Panc1 (cell line): ENCODE results near the gene IFNAR1. TPM values are rescaled to one million over a fixed set of nuclear protein-coding genes. Genes with fewer than 3 reads are reported as not detected.

Source experiments
- ATAC-seq: fragments of 200-7000 bp; cut with Tn5 transposase; 2 replicates; pipeline ENCODE4 v1.9.1; 2020; ENCODE audit warnings: mild to moderate bottlenecking, moderate library complexity
- BruUV-seq: library from RNA; stranded (reverse); fragments of 400-500 nt; replicated peaks from 2 replicates; lab custom pipeline; 2021; lab: Mats Ljungman, UMichigan
- CTCF ChIA-PET: fragments of 300-600 bp; sonication (Branson Sonifier 250); formaldehyde crosslinking; loops from one replicate; lab custom pipeline; 2022; ENCODE audit warnings: antibody characterized with exemption; lab: Charles Lee
- POLR2A ChIA-PET: fragments of 300-600 bp; sonication (Branson Sonifier 250); formaldehyde crosslinking; loops from one replicate; lab custom pipeline; 2022; ENCODE audit warnings: antibody characterized with exemption; lab: Charles Lee
- DNase-seq: peaks from one replicate; pipeline ENCODE4 v3.0.0-alpha.2; 2010; ENCODE audit warnings: low read depth, low spot score
- H3K27ac ChIP-seq: 2 replicates; pipeline ENCODE4 v1.5.1; 2011; ENCODE audit warnings: mild to moderate bottlenecking, low read length, inconsistent platforms
- H3K27me3 ChIP-seq: fragments of 200-500 bp; sonication (Bioruptor generic); 2 replicates; pipeline ENCODE4 v1.6.0; 2014; ENCODE audit warnings: low read length, inconsistent platforms; ENCODE audit not compliant: control insufficient read depth, insufficient read depth
- H3K36me3 ChIP-seq: fragments of 200-500 bp; sonication (Bioruptor generic); 2 replicates; pipeline ENCODE4 v1.5.1; 2014; ENCODE audit warnings: inconsistent platforms, mild to moderate bottlenecking, low read length, moderate library complexity; ENCODE audit not compliant: control insufficient read depth, insufficient read depth
- H3K4me1 ChIP-seq: 2 replicates; pipeline ENCODE4 v1.5.1; 2011; ENCODE audit warnings: inconsistent platforms, mild to moderate bottlenecking, low read length, moderate library complexity; ENCODE audit not compliant: control insufficient read depth, insufficient read depth
- H3K4me3 ChIP-seq, 2 experiments: 2 replicates each; pipeline ENCODE4 v1.5.1; 2011 to 2012; ENCODE audit warnings: low read depth in 2 of 2, low read length in 2 of 2, mild to moderate bottlenecking in 2 of 2, inconsistent platforms in 1 of 2, moderate library complexity in 1 of 2
- H3K9me3 ChIP-seq: fragments of 200-500 bp; sonication (Bioruptor generic); 2 replicates; pipeline ENCODE4 v1.5.1; 2014; ENCODE audit warnings: low read depth, mild to moderate bottlenecking, inconsistent platforms, low read length, moderate library complexity; ENCODE audit not compliant: control insufficient read depth, insufficient read depth
- POLR2AphosphoS5 ChIP-seq: IDR thresholded peaks from 2 replicates; pipeline ENCODE4 v1.6.1; 2012; ENCODE audit warnings: mild to moderate bottlenecking, low read depth, low read length, moderate library complexity
- SIN3A ChIP-seq: IDR thresholded peaks from 2 replicates; pipeline ENCODE4 v1.6.1; 2012; ENCODE audit warnings: low read depth, mild to moderate bottlenecking, low read length, moderate library complexity, borderline replicate concordance; ENCODE audit not compliant: insufficient read depth
- TCF7L2 ChIP-seq: IDR thresholded peaks from 2 replicates; pipeline ENCODE4 v1.6.1; 2011; ENCODE audit warnings: mild to moderate bottlenecking, low read depth, low read length, inconsistent platforms
- in situ Hi-C: cut with HindIII; loops from 2 replicates; pipeline ENCODE4 v1.10.0; 2016; ENCODE audit warnings: low sequenced_read_pairs, low pct_unique_long_range_greater_than_20kb
- intact Hi-C: fragments of 100-400 bp; cut with micrococcal nuclease; formaldehyde crosslinking; loops from one replicate; pipeline ENCODE4 v1.10.0; 2022; ENCODE audit not compliant: unreplicated experiment
- total RNA-seq: library from RNA; stranded (reverse); gene quantifications from one replicate; pipeline ENCODE4 v1.2.1, GENCODE V29; 2021; ENCODE audit not compliant: unreplicated experiment
- TF ChIP-seq, protein P1 (sequence below): fragments of 450-650 bp; IDR thresholded peaks from 2 replicates; pipeline ENCODE4 v1.5.1; 2017; ENCODE audit warnings: mild to moderate bottlenecking
- TF ChIP-seq, protein P2 (sequence below), 2 experiments: IDR thresholded peaks; 2 replicates each; pipeline ENCODE4 v1.6.1; 2011 to 2012; ENCODE audit warnings: low read depth in 2 of 2, control low read depth in 1 of 2, low read length in 1 of 2, mild to moderate bottlenecking in 1 of 2, moderate library complexity in 1 of 2; ENCODE audit not compliant: insufficient read depth in 1 of 2

IFNAR1 gene
- total RNA-seq, 1 experiment from 2014 or later, result 23.8 TPM

DNA sequence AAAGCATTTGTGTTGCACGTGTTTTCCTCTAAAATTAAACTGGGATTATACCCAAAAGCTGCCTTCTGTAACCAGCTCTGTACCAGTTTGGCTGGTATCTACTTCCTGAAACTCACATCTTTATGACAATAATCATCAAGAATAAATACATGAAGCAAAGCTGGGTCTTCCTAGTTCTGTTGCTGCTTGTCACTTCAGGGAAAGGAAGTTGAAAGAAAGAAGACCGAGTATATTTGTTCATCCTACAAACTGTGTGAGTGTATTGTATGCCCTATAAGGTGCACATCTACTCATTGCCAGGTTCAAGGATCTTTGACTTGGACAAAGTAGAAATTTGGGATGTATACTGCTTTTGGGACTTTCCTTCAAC, 49.3 kb downstream of the IFNAR1 start:
- 0 out of 2 replicates have a peak, but pooled peaks cover 3% of the 10 kb centered on the region for H3K4me1 ChIP-seq
- intact Hi-C loops (no loop called here), in situ Hi-C loops (no loop called here)
- no peak for DNase-seq
- no peaks in the 10 kb centered on the region for H3K9me3 ChIP-seq
- no peaks in the 10 kb centered on the region for H3K27me3 ChIP-seq
- no peak overlapping the region for H3K4me3 ChIP-seq
- CTCF ChIA-PET, result interaction anchor here (1.4 kb wide), 1 partner anchor 13 kb away, joined by 4 read pairs; no protein-coding TSS in a partner anchor
- ATAC-seq, result no peak
- TF ChIP-seq, protein P1, sequence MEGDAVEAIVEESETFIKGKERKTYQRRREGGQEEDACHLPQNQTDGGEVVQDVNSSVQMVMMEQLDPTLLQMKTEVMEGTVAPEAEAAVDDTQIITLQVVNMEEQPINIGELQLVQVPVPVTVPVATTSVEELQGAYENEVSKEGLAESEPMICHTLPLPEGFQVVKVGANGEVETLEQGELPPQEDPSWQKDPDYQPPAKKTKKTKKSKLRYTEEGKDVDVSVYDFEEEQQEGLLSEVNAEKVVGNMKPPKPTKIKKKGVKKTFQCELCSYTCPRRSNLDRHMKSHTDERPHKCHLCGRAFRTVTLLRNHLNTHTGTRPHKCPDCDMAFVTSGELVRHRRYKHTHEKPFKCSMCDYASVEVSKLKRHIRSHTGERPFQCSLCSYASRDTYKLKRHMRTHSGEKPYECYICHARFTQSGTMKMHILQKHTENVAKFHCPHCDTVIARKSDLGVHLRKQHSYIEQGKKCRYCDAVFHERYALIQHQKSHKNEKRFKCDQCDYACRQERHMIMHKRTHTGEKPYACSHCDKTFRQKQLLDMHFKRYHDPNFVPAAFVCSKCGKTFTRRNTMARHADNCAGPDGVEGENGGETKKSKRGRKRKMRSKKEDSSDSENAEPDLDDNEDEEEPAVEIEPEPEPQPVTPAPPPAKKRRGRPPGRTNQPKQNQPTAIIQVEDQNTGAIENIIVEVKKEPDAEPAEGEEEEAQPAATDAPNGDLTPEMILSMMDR, result no peak
- TF ChIP-seq POLR2AphosphoS5, result no peak
- TF ChIP-seq, protein P2, sequence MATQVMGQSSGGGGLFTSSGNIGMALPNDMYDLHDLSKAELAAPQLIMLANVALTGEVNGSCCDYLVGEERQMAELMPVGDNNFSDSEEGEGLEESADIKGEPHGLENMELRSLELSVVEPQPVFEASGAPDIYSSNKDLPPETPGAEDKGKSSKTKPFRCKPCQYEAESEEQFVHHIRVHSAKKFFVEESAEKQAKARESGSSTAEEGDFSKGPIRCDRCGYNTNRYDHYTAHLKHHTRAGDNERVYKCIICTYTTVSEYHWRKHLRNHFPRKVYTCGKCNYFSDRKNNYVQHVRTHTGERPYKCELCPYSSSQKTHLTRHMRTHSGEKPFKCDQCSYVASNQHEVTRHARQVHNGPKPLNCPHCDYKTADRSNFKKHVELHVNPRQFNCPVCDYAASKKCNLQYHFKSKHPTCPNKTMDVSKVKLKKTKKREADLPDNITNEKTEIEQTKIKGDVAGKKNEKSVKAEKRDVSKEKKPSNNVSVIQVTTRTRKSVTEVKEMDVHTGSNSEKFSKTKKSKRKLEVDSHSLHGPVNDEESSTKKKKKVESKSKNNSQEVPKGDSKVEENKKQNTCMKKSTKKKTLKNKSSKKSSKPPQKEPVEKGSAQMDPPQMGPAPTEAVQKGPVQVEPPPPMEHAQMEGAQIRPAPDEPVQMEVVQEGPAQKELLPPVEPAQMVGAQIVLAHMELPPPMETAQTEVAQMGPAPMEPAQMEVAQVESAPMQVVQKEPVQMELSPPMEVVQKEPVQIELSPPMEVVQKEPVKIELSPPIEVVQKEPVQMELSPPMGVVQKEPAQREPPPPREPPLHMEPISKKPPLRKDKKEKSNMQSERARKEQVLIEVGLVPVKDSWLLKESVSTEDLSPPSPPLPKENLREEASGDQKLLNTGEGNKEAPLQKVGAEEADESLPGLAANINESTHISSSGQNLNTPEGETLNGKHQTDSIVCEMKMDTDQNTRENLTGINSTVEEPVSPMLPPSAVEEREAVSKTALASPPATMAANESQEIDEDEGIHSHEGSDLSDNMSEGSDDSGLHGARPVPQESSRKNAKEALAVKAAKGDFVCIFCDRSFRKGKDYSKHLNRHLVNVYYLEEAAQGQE (IDR thresholded peaks at IDR 0.05; ENCODE audit: insufficient read depth in 1 of 2, low read depth in 2 of 2, low read length in 1 of 2), result no peak
- TF ChIP-seq SIN3A, result no peak
- no peak for TF ChIP-seq TCF7L2
- no peaks in the 10 kb centered on the region for H3K36me3 ChIP-seq
- no TSS peak for BruUV-seq
- POLR2A ChIA-PET, result no interaction called here
- peak overlapping the region; percentile 12; the same call in 1 of the 2 replicates for H3K27ac ChIP-seq

GRCh38 chr21:33374450-33375096, 49.8 kb downstream of the IFNAR1 start:
- Histone ChIP-seq H3K36me3 (no peaks in the 10 kb centered on the region), H3K4me3 (no peak overlapping the region), H3K4me1 (0 out of 2 replicates have a peak, but pooled peaks cover 3% of the 10 kb centered on the region), H3K27me3 (no peaks in the 10 kb centered on the region), H3K9me3 (no peaks in the 10 kb centered on the region), H3K27ac (no peak overlapping the region; the same call in 1 of the 2 replicates)
- in situ Hi-C loops, result no loop called here
- no TSS peak for BruUV-seq
- ChIA-PET CTCF (interaction anchor here (1.4 kb wide), 1 partner anchor 13 kb away, joined by 4 read pairs; no protein-coding TSS in a partner anchor), POLR2A (no interaction called here)
- ATAC-seq, result peak; percentile 83
- peak; percentile 25 for DNase-seq
- intact Hi-C loops, result no loop called here
- TF ChIP-seq, protein P1, result peak; percentile 67
- TF ChIP-seq TCF7L2, result no peak
